HL-60/S4 (cell line): ENCODE data around the gene LIM2.

Experiments
- in situ Hi-C: fragments of 300-500 bp; cut with MboI; formaldehyde crosslinking; loops from 2 replicates; pipeline ENCODE4 v1.14.3; 2022; ENCODE audit warnings: low sequenced_read_pairs

Gene LIM2

GRCh38 chr19:51366389-51367254 is 21.2 kb downstream of the LIM2 start:
- in situ Hi-C loops: no loop called here

GRCh38 chr19:51365965-51366388 is 21.8 kb downstream of the LIM2 start, which contains the start of gene ETFB:
Gene ETFB, minus strand, starts transcription at chr19:51366388. Its CDS starts 62 bp downstream, at chr19:51366326.
- in situ Hi-C loops: no loop called here

- in situ Hi-C loops: no loop called here
Observed at GRCh38 chr19:51365211-51365964, 22.4 kb downstream of the LIM2 start.

- in situ Hi-C loops: no loop called here
Observed at GRCh38 chr19:51364200-51365106, 23.3 kb downstream of the LIM2 start.

GRCh38 chr19:51361239-51361638 is 26.5 kb downstream of the LIM2 start:
- in situ Hi-C loops: no loop called here

- in situ Hi-C loops: no loop called here
Observed at GRCh38 chr19:51359294-51359693, 28.5 kb downstream of the LIM2 start.

- in situ Hi-C loops: no loop called here
Observed at GRCh38 chr19:51357952-51358351, 29.8 kb downstream of the LIM2 start.

- in situ Hi-C loops: no loop called here
Observed at GRCh38 chr19:51356159-51356801, 31.5 kb downstream of the LIM2 start.

- in situ Hi-C loops: no loop called here
Observed at GRCh38 chr19:51354742-51355148, 33.0 kb downstream of the LIM2 start.

- in situ Hi-C loops: no loop called here
Observed at GRCh38 chr19:51354103-51354741, 33.6 kb downstream of the LIM2 start.

GRCh38 chr19:51352783-51353360 is 34.9 kb downstream of the LIM2 start:
- in situ Hi-C loops: no loop called here

GRCh38 chr19:51351266-51351990 is 36.3 kb downstream of the LIM2 start:
- in situ Hi-C loops: no loop called here

- in situ Hi-C loops: no loop called here
Observed at GRCh38 chr19:51347209-51347928, 40.4 kb downstream of the LIM2 start.

- in situ Hi-C loops: no loop called here
Observed at GRCh38 chr19:51346742-51347141, 41.0 kb downstream of the LIM2 start.

- in situ Hi-C loops: no loop called here
Observed at GRCh38 chr19:51345076-51345620, 42.6 kb downstream of the LIM2 start.

- in situ Hi-C loops: no loop called here
Observed at GRCh38 chr19:51342631-51343569, 44.9 kb downstream of the LIM2 start.
